Raji (cell line): ENCODE data around the gene MRPS26.

Experiments used
- POLR2A ChIP-seq: IDR thresholded peaks from 2 replicates; pipeline ENCODE4 v1.6.1; 2011; ENCODE audit warnings: low read depth, low read length, control low read depth; ENCODE audit not compliant: insufficient read depth

The MRPS26 gene

DNA sequence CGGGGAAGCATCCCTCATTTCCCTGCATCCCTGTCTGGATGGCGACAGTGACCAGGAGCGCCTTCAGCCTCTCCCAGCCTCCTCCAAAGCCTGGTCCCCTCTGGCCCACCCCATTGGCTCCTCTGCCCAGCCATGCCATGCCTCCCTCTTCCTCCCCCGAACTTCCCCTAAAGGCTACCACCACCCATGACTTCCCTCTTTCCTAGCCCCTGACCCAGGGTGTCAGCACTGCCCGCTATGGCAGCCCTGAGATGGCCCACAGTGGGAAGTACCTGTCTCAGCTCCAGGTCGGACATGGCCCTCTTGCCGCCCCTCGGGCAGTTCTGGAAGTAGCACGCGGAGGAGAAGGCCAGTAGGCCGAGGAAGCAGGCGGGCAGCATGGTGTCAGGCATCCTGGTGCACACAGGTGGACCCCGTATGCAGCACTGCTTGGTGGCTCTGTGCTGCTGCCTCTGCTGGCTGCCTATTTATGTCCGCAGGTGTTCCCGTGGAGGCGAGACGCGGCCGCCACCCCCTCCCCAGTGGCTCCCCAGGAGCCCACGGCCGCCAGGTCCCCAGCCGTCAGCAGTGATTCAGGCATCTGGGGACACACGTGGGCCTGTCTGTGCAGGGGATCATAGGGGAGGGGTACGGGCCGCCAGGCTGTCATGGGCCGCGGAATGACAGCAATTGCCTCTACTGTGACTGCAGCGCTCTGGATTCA is 38.6 kb downstream of the MRPS26 start, which contains the start of gene AVP:
Gene AVP (minus strand): TSS at position 442 of the 703 bp plus-strand sequence. CDS start 50 bp downstream, at position 392.
- no peak for TF ChIP-seq POLR2A

DNA sequence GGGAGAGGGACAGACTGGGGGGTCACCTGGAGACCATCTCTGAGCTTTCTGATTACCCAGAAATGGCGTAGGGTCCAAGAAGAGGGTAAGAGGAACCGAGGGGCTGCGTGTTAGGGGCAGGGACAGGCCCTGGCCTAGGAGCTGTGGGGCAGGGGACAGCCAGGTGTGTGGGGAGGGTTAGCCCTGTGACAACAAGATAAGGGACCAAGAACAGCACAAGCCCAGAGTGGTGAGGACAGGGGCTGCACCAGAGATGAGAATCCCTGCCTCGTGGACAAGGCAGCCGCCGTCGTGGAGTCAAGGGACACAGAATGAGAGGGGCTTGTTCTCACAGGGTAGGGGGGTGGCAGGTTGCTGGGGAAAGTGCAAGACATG is 39.1 kb downstream of the MRPS26 start:
- TF ChIP-seq POLR2A = no peak

DNA sequence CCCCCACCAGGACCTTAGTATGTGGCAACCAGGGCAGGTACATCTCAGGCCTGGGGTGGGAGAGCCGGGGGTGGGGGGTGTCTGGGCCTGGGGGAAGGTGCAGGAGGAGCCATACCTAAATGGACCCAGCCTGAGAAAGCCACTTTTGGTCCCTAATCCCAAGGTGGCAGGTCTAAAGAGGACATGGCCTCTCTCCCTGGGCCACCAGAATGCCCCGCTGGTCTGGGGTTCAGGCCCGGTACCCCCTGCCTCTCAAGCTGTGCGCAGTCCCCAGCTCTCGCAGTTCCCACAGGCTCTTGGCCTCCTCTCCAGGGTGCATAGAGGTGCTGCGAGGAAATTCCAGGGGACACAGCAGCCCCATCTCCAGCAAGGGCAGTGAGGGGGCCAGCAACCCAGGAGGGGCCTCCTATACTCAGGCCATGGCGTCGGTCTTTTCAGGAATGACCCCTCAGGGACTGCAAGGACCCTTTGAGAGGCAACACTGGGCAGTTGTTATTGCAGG is 39.8 kb downstream of the MRPS26 start:
- TF ChIP-seq POLR2A = no peak

DNA sequence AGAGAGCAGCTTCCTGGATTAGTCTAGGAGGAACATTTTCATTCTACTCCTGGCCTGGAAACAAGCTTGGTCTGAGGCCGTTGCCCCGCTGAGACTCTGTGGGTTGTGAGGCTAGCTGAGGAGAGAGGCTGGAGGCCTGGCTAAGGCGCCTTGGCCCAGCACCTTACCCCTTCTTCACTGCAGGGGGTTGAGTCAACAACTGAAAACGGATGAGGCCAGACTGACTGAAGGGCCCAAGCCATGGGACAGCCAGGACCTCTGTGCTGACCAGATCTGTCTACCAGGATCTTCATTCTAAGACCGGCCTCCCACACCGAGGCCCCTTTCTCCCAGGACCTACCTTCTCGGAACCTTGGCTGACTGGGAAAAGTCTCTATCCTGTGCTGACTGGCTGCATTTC is 42.2 kb downstream of the MRPS26 start:
- TF ChIP-seq POLR2A = no peak

DNA sequence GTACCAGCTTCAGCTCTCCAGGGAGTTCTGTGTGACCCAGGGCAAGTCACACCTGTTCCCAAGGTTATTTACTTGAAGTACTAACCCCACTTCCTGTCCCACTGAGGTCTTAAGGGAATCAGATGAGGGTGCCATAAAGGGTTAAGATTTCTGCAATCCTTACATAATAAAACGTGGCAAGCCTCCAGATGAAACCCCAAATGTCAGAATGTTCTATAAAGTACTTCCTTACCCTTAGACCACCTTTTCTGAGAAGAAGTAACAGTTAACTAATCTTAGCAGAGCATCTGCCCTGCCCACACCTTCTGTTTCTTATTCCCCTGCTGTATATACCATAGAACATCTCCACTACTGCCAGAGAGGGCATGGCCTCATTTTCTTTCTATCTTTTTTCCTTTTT is 44.7 kb downstream of the MRPS26 start:
- TF ChIP-seq POLR2A = no peak

DNA sequence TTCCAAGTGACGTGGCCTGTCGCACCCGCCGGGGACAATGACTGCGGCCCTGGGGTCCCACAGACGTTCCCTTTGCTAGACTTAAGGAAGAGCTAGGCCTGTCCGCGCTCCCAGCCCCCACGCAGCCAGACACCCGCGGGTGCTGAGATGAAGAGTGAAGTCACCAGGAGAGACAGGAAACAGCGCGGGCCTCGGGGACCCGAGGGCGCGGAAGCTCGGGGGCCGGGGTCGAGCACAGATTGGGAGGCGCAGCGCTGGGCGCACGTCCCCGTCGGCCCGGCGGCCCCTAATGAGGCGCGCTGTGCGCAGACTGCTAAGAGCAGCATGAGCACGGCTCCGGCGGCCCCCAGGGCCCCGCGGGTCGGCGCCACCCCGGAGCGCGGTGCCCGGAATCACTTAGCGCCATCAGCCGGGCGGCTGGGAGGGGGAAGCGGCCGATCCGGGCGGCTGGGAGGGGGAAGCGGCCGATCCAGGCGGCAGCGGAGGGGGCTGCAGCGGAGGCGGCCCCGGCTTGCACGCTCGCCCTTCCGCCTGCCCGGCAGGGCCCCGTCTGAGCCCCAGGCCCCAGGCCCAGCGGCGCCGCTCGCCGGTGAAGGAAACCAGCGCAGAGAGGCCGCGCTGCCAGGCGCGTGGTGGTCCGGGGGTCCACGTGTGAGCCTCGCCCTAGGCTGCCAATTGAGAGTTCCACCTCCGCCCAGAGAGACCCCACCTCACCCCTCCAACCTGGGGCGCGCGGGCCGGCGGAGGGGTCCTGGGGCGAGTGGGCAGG is 46.9 kb downstream of the MRPS26 start:
- TF ChIP-seq POLR2A = no peak

DNA sequence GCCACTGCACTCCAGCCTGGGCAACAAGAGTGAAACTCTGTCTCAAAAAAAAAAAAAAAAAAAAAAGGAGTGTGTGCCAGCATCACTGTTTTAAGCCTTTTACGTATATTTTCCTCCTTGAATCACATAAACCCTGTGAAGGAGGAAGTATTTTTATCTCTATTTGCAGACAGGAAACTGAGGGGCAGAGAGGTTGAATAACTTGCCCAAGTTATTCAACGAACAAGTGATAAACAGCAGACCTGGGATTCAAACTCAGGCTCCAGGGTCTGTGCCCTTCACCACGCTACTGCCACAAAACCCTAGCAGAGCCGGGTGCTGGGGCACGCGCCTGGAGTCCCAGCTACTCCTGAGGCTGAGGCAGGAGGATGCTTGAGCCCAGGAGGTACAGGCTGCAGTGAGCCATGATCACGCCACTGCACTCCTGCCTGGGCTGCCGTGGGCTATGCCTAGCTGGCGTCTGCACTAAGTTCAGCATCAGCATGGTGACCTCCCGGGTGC is 48.1 kb downstream of the MRPS26 start:
- TF ChIP-seq POLR2A = no peak

DNA sequence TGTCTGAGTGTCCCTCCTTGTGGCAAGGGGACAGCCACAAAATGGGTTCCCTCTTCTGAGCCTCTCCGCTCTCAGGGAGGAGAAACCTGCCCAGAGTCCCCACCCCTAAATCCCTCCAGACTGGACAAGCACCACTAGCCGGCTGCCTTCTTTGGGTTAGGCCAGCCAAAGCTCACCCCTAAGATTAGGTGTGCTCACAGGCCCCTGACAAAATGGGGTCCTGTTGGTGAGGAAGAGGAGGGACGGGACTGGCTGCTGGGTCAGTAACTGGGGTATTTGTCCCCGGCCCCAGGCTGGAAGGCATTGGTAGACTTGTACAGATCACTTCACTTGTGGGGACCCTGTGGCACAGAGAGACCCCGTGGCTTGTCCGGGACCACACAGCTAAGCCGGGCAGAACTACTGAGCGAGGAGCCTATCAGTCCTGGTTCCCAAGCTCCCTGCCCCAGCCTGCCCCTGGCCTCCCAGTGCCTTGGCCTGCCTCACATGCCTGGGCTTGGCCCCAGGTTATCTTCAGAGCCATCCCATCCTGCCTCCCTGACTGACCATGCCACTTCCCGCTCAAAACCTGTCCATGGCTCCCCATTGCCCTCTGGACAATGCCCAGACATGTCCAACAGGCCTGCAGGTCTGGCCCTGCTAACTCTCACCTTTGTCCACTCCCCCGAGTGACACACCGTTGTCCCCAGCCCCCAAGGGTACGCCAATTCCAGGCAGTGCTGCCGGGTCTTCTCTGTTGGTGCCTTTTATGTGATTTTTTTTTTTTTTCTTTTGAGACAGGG is 49.2 kb downstream of the MRPS26 start:
- no peak for TF ChIP-seq POLR2A
